Inflammatory macrophage (primary cell): ENCODE results near the gene CBX5.
"Not testable (repeated sequence)": the region's sequence is repeated elsewhere in the genome, so short reads cannot be mapped to it uniquely, and the experiment has no call there.

Experiments
- DNase-seq, 2 donors: peaks; one replicate each; pipeline ENCODE4 v3.0.0-alpha.2; 2020 to 2022
- total RNA-seq, 18 experiments: gene quantifications; one replicate each; lab custom pipeline; 2026; ENCODE audit warnings: mixed read lengths in 6 of 18, inconsistent platforms in 2 of 18; lab: John Stamatoyannopoulos, UW

CBX5 gene
- 23.5 to 224 (median 88.3) reads per million in 18 experiments for total RNA-seq

DNA sequence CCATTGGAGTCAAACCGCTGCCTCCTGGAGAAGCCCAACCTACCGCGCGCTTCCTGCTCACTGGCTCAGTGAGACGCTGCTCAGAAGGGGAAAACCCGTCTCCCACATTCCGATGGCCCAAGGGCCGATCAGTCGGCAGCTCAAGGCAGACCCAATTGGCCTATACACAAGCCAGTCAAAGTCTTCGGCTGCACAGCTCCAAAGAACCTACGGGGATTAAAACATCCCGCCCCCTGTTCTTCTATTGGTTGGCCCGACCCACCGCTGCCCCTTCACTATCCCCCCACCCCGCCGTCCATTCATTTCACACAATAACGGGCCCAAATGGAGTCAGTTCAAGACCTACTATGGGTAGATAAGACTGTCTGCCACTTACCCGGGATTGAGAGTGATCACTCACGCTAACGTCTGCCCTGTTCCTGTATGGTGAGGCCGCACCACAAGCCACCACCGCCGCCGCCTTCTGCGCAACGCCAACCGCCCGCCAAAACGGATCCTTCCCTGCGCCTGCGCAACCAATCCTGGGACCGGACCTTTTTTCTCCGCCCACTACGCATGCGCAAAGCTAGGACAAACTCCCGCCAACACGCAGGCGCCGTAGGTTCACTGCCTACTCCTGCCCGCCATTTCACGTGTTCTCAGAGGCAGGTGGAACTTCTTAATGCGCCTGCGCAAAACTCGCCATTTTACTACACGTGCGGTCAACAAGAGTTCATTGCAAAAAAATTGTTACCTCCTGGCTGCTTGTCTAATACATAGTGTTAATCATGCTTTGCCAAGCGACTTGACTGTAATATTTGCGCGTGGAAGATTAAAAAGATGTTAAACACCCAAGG is at the start of gene CBX5:
CBX5 (minus strand) TSS at position 491 of the 836 bp plus-strand sequence. CDS start 22,472 bp downstream, outside the sequence.
- DNase-seq: peak; percentile 99 to 100

DNA sequence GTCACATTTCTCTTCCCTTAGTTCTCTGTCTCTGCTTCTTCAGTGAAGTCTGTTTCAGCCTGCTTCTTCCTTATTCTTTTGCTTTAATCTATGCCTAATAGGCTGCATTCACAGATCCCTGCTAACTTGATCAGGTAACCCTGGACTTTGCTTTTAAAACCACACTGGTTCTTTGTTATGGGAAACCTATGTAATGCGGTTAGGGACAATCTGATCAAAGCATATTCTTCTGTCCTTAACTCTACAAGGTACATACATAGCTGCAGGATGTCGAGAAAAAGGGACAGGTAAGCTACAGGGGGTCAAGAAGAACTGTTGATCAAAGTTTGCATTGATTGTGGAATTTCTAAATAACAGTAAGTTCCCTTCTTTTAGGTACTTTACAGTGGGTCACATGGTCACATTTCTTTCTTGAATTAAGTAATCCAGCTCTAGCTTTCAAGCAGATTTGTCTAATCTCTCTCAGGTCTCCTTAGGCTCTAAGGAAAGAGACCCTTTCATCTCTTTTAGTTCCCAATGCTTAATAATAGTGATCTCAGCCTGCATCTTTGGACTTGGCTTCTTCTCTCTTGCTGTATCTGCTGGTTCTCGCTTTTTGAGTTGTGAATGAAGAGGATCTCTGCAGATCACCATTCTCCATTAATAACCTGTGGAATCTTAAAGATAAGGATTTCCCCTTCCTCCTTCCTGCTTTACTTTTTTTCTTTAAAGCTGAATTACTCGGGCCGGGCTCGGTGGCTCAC is 48.8 kb upstream of the CBX5 start:
- DNase-seq: no peak

DNA sequence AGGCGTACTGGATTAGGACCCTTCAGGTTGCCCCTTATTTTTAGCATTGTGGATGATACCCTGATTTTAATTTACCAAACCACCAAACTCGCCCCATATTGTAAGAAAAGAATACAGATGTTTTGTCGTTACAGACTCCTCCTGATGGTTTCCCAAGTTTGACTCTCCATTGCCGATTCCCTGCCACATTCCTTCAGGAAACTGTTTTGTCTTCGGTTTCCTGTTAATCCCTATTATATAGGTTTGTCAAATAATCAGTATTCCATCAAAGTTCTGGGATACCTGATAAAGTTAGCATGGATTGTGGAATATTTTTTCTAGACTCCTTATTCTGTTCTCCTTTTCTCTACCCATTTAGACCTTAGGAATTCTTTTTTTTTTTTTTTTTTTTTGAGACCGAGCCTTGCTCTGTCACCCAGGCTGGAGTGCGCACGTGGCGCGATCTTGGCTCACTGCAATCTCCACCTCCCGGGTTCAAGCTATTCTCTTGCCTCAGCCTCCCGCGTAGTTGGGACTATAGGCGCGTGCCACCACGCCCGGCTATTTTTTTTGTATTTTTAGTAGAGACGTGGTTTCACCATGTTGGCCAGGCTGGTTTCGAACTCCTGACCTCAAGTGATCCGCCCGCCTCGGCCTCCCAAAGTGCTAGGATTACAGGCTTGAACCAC is 45.7 kb upstream of the CBX5 start:
- DNase-seq: not testable (repeated sequence)

DNA sequence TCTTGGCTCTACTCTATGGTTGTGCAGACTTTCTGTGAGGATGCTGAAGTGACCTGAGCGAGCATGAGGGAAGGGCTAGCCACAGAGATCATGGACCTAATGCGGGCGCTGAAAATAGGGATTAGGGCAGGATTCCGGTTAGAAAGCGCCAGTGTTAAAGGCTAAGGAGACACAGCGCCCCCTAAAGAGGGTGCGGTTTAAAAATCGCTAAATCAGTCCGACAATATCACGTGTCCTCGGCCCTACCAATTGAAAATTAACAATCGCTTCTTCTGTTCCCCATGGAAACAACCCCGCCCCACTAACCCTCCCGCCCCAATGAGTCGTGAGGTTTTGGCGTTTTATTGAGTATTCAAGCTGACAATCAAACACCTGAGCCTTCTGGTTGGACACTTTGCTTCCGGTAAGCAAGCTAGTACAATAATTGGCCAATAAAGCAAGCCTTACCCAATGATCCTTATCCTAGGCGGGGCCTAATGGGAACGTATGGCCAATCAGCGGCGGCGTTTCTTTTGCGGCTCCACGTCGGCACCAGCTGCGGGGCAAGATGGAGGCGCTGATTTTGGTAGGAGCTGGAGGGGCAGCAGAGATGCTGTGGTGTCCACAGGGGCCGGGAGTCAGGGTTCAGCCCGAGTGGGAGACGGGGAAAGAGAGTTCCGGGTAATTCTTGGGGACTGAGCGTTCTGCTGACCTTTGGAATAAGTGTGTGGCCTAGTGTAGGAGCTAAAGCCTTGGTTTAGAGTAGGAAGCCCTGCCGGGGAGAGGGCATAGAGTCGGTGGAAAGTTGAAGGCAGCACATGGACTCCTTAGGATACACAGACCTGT is 44.9 kb upstream of the CBX5 start, which contains the start of gene COPZ1:
COPZ1 (plus strand) TSS at position 515 of the 825 bp plus-strand sequence; CDS start at position 548, 33 bp downstream.
- peak; percentile 99 to 100 for DNase-seq

DNA sequence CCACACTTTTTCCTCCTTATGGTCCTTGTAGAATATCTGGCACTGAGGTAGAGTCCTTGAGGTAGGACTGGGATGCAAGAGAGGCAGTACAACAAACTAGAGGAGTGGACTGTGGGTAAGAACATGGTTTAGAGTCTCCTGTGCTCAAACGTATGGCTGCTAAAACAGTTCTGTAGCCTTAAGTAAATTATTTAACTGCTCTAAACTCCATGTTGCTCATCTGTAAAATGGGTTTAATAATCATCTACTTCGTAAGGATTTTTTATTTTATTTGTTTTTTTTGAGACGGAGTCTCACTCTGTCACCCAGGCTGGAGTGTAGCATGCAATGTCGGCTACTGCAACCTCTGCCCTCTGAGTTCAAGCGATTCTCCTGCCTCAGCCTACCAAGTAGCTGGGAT is 41.4 kb upstream of the CBX5 start:
- no peak for DNase-seq

DNA sequence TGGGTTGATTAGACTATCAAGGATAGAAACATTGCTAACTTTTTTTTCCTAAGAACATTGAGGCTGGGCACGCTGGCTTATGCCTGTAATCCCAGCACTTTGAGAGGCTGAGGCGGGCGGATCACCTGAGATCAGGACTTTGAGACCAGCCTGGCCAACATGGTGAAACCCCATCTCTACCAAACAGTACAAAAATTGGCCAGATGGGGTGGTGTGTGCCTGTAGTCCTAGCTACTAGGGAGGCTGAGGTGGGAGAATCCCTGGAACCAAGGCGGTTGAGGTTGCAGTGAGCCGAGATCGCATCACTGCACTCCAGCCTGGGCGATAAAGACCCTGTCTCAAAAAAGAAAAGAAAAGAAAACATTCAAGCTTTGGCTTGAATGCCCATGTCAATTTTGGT is 32.4 kb upstream of the CBX5 start:
- DNase-seq: not testable (repeated sequence)

DNA sequence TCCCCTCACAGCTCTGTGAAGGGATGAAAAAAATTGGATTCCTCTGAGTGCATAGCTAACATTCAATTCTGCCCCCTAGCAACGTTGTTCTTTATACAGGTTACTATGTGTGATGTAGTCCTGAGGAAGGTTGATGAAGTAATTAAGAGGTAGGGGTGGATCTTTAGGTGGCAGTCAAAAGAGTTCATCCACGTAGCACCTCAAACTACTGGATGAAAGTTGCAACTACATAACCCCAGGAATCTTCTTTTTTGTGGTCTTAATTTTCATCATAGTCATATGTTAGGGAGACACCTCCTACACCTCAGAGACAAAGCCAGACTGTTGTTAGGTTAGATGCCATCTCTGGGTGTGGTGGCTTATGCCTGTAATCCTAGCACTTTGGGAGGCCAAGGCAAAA is 31.1 kb upstream of the CBX5 start:
- no peak for DNase-seq

DNA sequence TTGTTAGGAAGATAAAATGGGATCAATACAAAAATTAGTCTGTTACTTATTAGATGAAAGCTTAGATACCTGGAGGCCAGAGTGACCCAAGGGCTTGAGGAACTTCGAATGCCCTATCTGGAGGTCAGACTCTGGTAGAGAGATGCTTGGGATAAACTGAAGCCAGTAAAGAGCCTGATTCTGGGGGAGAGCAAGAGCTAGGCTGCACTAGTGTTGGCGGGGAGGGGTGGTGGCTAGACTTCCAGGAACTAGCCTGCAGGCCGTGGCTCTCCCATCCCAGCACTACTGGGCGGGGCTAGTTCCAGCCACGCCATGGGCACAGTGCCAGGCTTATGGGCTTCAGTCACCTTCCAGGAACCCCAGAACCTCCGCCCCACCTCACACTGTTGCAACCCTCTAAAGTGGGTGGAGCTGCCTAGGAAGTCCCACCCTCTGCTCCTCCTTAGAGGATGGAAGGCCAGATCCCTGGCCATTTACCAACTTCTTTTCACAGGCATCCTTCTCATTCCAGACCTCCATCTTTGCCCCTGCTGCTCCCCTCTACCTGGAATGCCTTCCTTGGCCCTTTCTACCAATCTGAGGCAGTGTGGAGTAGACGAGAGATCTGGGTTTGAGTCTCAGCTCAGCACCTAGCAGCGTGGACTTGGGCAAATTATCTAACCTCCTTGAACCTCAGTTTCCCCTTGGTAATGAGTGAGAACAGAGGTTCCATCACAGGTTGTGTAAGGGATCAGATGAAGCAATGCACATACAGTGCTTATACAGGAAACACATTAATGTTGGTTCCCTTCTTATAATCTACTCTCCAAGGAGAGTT is 27.2 kb upstream of the CBX5 start:
- peak; percentile 90 to 98 for DNase-seq

DNA sequence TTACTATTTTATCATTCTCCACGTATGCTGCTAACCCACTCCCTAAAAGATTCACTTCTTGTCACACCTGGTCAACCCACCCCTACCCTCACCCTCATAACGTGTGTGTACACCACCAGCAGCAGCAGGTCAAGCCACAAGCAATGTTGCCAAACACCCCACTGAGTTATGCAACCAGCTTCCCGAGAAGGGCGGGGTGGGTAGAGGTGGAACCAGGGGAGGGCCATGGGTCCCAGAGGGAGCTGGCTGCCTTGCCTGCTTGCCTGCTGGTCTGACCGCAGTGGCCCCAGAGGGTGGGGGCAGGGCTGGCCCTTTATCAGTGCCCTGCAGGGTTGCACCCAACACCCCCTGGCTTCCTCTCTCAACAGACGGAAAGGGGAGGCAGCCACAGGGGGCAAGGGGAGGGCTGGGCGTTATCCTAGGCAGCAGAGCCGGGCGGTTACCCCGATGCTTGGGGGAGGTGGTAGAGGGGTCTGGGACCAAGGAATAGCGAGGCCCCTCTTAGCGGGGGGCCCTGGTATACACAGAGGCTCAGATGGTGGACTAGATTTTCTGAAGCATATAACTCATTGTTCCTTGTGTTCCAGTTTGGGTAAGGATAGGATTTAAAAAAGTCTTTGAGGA is 24.4 kb upstream of the CBX5 start:
- DNase-seq: peak; percentile 81 to 86

DNA sequence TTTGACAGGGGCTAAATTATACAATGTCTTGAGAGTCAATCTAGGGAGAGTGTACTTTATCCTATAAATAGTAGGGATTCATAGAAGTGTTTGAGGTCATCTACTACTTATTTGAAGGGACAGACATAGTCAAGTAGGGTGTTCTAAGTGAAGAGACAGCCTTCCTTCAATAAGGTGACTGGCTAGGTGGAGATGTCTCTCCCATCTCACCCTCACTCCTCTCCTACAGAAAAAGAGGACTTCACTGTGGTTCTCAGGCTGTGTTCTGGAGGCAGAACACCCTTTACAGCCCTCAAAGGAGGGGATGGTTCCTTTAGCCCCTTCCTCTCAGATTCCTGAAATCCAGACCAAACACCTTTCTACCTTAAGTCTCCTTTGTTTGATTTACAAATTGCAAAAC is 23.7 kb upstream of the CBX5 start:
- no peak for DNase-seq

DNA sequence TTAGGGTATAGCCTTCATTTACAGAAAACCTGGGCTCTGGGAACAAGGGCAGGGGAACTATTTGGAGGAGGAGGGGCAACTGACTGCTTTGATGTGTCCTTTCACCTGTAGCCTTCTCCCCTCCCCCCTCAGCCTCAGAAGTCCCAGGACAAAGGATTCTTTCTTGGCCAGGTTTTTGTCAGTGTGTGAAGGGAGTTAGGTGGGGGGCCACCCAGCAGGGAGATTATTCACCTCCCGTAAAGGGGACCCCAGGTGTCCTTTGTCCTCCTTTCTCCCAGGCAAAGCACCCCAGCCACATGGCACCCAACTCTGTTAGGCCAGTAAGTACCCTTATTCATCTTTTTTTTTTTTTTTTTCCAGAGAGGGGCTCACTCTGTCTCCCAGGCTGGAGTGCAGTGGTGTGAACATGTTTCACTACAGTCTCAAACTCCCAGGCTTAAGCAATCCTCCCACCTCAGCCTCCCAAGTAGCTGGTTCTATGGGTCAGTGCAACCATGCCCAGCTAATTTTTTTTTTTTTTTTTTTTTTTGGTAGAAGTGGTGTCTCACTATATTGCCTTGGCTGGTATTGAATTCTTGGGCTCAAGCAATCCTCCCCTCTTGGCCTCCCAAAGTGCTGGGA is 21.6 kb upstream of the CBX5 start:
- DNase-seq: peak in 1 of 2 donors; percentile 16

DNA sequence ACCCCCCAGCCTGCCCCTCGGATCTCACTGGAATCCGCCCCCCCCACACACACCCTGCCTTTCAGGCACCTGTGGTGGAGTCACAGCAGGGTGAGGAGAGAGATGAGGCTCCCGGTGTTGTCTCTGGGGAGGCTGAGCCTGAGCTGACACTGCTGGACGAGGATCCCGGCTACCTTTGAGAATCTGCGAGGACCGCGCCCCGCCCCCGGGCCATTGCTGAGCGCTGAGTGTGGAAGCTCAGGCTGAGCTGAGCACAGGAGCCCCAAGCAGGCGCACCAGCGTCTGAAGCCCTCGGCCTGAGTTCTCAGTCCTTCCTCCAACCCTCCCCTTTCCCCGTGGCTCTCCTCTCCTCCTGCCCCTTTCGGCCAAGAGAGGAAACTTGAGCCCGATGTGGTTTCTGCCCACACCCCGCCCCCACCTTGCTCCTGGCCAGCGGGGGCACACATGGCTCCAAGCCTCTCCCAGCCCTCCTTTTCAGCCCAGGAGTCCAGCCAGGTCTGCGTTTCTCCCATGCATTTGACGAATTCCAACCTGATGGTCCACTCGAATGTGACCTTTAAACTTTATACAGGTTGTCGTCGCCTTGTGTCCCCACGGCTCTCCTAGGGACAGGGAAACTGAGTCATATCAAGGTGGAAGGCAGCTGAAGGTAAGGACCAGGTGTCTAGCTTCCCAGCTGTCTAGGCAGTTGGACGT is 21.0 kb upstream of the CBX5 start, which contains the start of gene NFE2:
NFE2 (minus strand) TSS at position 284 of the 696 bp plus-strand sequence. CDS start 5,767 bp downstream, outside the sequence.
- peak; percentile 61 to 68 for DNase-seq

DNA sequence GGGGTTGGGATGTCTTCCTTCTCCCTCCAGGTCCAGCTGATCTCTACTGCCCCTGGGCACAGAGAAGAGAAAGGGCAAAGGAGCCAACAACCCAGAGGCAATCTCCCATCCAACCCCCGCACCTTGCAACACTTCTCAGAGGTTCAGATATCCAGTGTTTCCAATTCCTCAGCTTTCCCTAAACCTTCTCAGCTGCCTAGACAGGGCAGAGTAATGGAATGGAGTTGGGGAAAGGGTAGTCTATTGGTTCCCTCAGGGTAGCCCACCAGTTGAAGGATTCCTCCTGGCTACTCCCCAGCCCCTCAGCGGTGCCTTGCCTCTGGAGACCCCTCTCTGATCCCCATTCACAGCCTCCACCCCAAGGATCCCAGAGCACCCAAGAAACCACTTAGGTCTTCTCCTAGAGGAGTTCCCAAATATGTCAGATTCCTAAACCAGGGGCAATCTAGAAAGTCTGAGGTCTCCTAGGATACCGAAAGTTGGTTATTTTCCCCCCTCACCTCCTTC is 20.4 kb upstream of the CBX5 start:
- no peak for DNase-seq

DNA sequence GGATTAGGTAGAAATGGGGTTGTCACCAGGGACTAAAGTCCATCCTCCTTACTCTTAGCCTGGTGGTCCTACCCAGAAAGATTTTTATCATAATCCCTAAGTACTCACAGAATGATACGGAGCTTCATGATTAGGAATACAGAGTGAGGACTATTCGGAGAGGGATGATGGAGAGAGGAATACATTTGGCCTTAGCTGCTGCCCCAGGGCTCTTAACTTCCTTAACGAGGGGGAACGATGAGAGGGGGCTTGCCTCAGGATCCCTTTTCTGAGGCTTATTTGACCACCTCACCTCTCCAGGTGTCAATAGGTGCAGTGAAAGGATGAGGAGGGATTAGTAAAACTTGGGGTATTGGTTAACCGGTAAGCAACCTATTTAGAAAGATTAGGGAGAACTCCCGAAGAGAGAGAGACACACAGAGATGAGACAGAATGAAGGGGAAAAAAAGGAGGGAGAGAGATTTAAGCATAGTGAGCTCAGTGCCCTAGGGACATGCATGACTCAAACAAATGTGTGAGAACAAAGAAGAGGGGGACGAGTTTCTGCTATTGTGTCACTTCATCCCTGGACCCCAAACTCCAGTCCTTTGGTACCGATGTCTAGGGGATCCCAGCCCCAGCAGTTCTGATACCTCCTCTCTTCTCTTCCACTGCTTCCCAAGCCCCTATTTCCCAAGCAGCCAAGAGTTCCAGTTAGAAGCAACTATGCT is 19.7 kb upstream of the CBX5 start:
- no peak for DNase-seq

DNA sequence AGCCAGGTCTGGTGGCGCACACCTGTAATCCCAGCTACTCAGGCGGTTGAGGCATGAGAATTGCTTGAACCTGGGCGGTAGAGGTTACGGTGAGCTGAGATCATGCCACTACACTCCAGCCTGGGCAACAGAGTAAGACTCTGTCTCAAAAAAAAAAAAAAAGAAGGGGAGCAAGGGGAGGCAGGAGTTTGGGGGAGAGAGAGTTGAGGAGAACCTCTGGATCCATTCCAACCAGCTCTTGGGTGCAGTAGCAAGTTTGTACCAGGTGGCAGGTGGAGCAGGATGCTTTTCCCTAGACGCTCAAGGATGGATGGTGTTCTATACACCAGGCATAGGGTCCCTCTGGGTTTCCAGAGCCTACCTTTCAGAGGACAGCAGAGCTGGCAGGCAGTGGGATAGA is 19.0 kb upstream of the CBX5 start:
- DNase-seq: no peak

DNA sequence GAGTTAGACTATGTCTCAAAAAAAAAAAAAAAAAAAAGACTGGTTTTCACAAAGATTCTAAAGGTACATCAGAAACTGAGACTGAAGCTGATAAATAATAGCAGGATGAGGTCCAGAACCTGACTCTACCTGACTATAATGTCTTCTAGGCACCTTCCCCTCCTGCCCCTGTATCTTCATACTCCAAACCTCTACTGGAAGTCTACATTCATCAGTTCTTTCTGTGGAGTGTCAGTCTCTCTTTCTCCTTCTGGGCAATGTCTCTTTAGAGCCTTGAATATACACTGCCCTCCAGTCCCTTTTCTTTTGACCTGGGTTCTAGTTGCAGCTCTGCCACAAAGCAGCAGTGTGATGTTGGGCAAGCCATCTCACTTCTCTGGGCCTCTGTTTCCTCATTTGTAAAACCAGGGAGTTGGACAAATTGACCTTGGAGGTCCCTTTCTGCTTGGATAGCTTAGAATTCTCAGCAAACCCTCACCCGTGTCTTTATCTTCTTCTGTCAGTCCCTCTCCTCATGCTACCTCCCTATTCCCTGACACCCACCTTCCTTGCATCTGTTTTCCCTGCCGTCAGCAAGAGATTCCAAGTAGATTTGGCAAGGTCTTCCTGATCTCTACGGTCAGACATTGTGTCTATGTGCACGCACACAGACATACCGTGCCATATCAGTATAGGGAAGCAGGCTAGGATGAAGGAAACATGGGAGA is 16.6 kb upstream of the CBX5 start:
- DNase-seq: no peak

DNA sequence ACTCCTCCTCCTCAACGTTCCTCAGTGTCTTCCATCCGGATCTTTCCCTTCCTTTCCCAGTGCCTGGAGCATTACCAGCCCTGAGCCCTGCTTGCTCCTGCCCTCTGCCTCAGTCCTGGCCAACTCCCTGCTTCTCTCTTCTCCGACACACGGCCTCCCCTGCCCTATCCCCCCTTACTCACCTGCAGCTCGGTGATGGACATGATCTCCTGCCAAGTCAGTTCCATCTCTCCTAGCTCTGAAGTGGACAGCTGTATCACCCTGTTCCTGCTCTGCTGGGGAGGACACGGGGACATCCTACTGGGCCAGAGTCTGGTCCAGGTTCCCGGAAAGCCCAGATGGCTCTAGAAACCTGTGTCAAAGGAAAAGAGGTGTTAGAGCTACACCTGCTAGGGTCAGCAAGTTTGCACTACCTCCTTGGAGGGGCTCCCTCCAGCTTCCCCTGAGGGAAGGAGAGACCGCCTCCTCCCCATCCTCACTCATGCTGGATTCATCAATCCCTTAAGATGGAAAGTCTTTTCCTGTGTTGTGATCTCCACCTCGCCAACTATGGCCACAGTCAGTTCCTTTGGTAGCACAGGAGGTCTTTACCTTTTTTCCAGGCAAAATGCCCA is 15.1 kb upstream of the CBX5 start:
- no peak for DNase-seq
